Stimulated activated CD8-positive, alpha-beta memory T cell treated with anti-CD3 and anti-CD28 coated beads, Interleukin-4, amount 100 ng/mL, for 24 hours (primary cell): ENCODE measurements around the gene HLCS.
A peak's percentile ranks its signal among the peaks of the same experiment; 100 is the strongest.

ENCODE experiments used
- DNase-seq: peaks from one replicate; pipeline ENCODE4 v3.0.0-alpha.2; 2020; ENCODE audit warnings: low read depth

The HLCS gene

GRCh38 chr21:36881228-36881627 is 85.2 kb downstream of the HLCS start:
- no peak for DNase-seq

GRCh38 chr21:36879827-36880226 is 86.6 kb downstream of the HLCS start:
- DNase-seq = no peak

- DNase-seq = no peak
These were observed 88.7 kb downstream of the HLCS start for GRCh38 chr21:36877741-36878140.

- DNase-seq = no peak
These were observed 91.8 kb downstream of the HLCS start for GRCh38 chr21:36874665-36875064.

- DNase-seq = no peak
These were observed 93.0 kb downstream of the HLCS start for GRCh38 chr21:36873513-36873912.

- DNase-seq = no peak
These were observed 99.1 kb downstream of the HLCS start for GRCh38 chr21:36867291-36867905.

GRCh38 chr21:36866419-36866818 is 100.0 kb downstream of the HLCS start:
- no peak for DNase-seq

GRCh38 chr21:36864974-36865373 is 101.5 kb downstream of the HLCS start:
- DNase-seq = no peak

GRCh38 chr21:36863260-36863659 is 103.2 kb downstream of the HLCS start:
- no peak for DNase-seq

GRCh38 chr21:36861595-36862323 is 104.7 kb downstream of the HLCS start:
- no peak for DNase-seq

GRCh38 chr21:36860736-36861594 is 105.5 kb downstream of the HLCS start:
- no peak for DNase-seq

- peak; percentile 7 for DNase-seq
These were observed 106.5 kb downstream of the HLCS start for GRCh38 chr21:36859744-36860501.

- DNase-seq = no peak
These were observed 108.0 kb downstream of the HLCS start for GRCh38 chr21:36858320-36858957.

GRCh38 chr21:36856643-36857042 is 109.8 kb downstream of the HLCS start:
- DNase-seq = no peak

GRCh38 chr21:36854391-36854790 is 112.1 kb downstream of the HLCS start:
- no peak for DNase-seq

- DNase-seq = no peak
These were observed 113.6 kb downstream of the HLCS start for GRCh38 chr21:36852864-36853263.

GRCh38 chr21:36852293-36852692 is 114.2 kb downstream of the HLCS start:
- DNase-seq = no peak

- no peak for DNase-seq
These were observed 115.3 kb downstream of the HLCS start for GRCh38 chr21:36851121-36851520.

GRCh38 chr21:36850372-36850771 is 116.1 kb downstream of the HLCS start:
- no peak for DNase-seq

GRCh38 chr21:36849461-36850105 is 116.9 kb downstream of the HLCS start:
- DNase-seq = no peak

- no peak for DNase-seq
These were observed 117.7 kb downstream of the HLCS start for GRCh38 chr21:36848730-36849274.
